Stomach (tissue), 9 donors: ENCODE measurements around the gene SEMA3D. TPM values are rescaled to one million over a fixed set of nuclear protein-coding genes. Genes with fewer than 3 reads are reported as not detected.

Source experiments
- DNase-seq, 2 donors: peaks; one replicate each; pipeline versions ENCODE4 v3.0.0 to v3.0.0-alpha.2; 2013 to 2019
- H3K27ac ChIP-seq, 5 donors: fragments of 200-600 bp in 4 of 5; sonication (generic) in 4 of 5; one replicate each; pipeline ENCODE4 v1.5.1; 2013 to 2019; ENCODE audit warnings: mild to moderate bottlenecking in 1 of 5, moderate library complexity in 1 of 5
- H3K27me3 ChIP-seq, 3 donors: fragments of 200-600 bp; sonication (generic); one replicate each; pipeline ENCODE4 v1.5.1; 2017 to 2019; ENCODE audit warnings: mixed run types in 1 of 3
- H3K36me3 ChIP-seq, 4 donors: fragments of 200-600 bp; sonication (generic); 1 replicate in 3 of 4; 2 replicates in 1 of 4; pipeline ENCODE4 v1.5.1; 2016 to 2019
- H3K4me1 ChIP-seq, 4 donors: fragments of 200-600 bp; sonication (generic); one replicate each; pipeline ENCODE4 v1.5.1; 2016 to 2019
- H3K4me3 ChIP-seq, 4 donors: fragments of 200-600 bp; sonication (generic) in 3 of 4; one replicate each; pipeline ENCODE4 v1.5.1; 2016 to 2019; ENCODE audit warnings: mild to moderate bottlenecking in 1 of 4
- H3K9me3 ChIP-seq, 4 donors: fragments of 200-600 bp; sonication (generic); one replicate each; pipeline ENCODE4 v1.5.1; 2016 to 2019
- CTCF ChIP-seq, 7 experiments: fragments of 450-650 bp in 4 of 7; fragments of 200-600 bp in 3 of 7; sonication (generic) in 3 of 7; IDR thresholded peaks; one replicate each; pipeline ENCODE4 v1.5.1; 2016 to 2019; ENCODE audit warnings: antibody characterized with exemption in 7 of 7, control low read depth in 2 of 7, mild to moderate bottlenecking in 1 of 7
- EP300 ChIP-seq: sonication (generic); formaldehyde crosslinking; IDR thresholded peaks from one replicate; pipeline ENCODE4 v1.6.1; 2017; ENCODE audit warnings: antibody characterized with exemption
- POLR2A ChIP-seq, 4 donors: fragments of 450-650 bp; IDR thresholded peaks; one replicate each; pipeline ENCODE4 v1.6.1; 2016; ENCODE audit warnings: antibody characterized with exemption in 4 of 4, control low read depth in 2 of 4, mild to moderate bottlenecking in 1 of 4, moderate library complexity in 1 of 4
- POLR2AphosphoS5 ChIP-seq, 3 donors: sonication (generic); formaldehyde crosslinking; IDR thresholded peaks; one replicate each; pipeline ENCODE4 v1.6.1; 2016; ENCODE audit warnings: antibody characterized with exemption in 3 of 3
- WGBS, 5 donors: extraction: QIAGEN DNeasy Blood & Tissue Kit in 3 of 5; methylation state at CpG; one replicate each; pipeline versions ENCODE4 v1.1.5 to v1.1.7; 2013 to 2018; 5-methylcytosine and 5-hydroxymethylcytosine counted together
- intact Hi-C: fragments of 100-400 bp; cut with DNase I; formaldehyde crosslinking; loops from one replicate; pipeline ENCODE4 v1.15.1; 2023; ENCODE audit warnings: low total_unique reads
- polyA plus RNA-seq, 3 donors: library from polyadenylated mRNA; stranded (reverse); fragments of 200-250 nt; gene quantifications; one replicate each; pipeline ENCODE4 v1.2.3, GENCODE V29; 2013
- total RNA-seq, 5 donors: library from RNA; depleted of rRNA; stranded (reverse); fragments of >200 nt; gene quantifications; one replicate each; pipeline versions ENCODE4 v1.1.0 to v1.2.3, GENCODE V29; 2014 to 2016
- donor health status: healthy with polysubstance abuse.
- donor health status: Bipolar disorder and iron deficiency.
- donor health status: healthy.

The SEMA3D gene
- total and polyA plus RNA-seq, 8 donors: 0.44 to 20.9 (median 2.6) TPM; not detected in 1

- TF ChIP-seq POLR2A (IDR thresholded peaks at IDR 0.05) (no peak), CTCF (IDR thresholded peaks at IDR 0.05) (no peak), EP300 (no peak), POLR2AphosphoS5 (IDR thresholded peaks at IDR 0.05) (no peak)
- intact Hi-C loops: no loop called here
- no peak overlapping the region for H3K27ac ChIP-seq
- WGBS, 5 donors: 61 to 83% (median 68%) methylated on average over 1 of the region's 1 CpG
- H3K4me1 ChIP-seq: no peaks in the 10 kb centered on the region
- no peaks in the 10 kb centered on the region for H3K36me3 ChIP-seq
- no peaks in the 10 kb centered on the region for H3K27me3 ChIP-seq
- no peak for DNase-seq
- no peak overlapping the region for H3K4me3 ChIP-seq
- H3K9me3 ChIP-seq: no peaks in the 10 kb centered on the region
These were observed 26.6 kb upstream of the SEMA3D start for GRCh38 chr7:85213500-85213899.

- intact Hi-C loops: no loop called here
These were observed 18.9 kb upstream of the SEMA3D start for GRCh38 chr7:85205754-85206153.

GRCh38 chr7:85204496-85204895 lies 17.6 kb upstream of the SEMA3D start:
- Histone ChIP-seq H3K9me3 (no peaks in the 10 kb centered on the region), H3K4me1 (no peaks in the 10 kb centered on the region), H3K27me3 (no peaks in the 10 kb centered on the region), H3K36me3 (no peaks in the 10 kb centered on the region), H3K4me3 (no peak overlapping the region), H3K27ac (no peak overlapping the region)
- DNase-seq: no peak
- 43 to 98% (median 69%) methylated on average over 2 of the region's 2 CpGs for WGBS, 5 donors
- TF ChIP-seq POLR2A (IDR thresholded peaks at IDR 0.05): no peak
- TF ChIP-seq CTCF (IDR thresholded peaks at IDR 0.05): no peak
- no peak for TF ChIP-seq EP300
- no peak for TF ChIP-seq POLR2AphosphoS5 (IDR thresholded peaks at IDR 0.05)
- intact Hi-C loops: no loop called here

More at GRCh38 chr7:85205754-85206153, 18.9 kb upstream of the SEMA3D start:
- DNase-seq: no peak
- H3K36me3 ChIP-seq: no peaks in the 10 kb centered on the region
- no peaks in the 10 kb centered on the region for H3K9me3 ChIP-seq
- TF ChIP-seq CTCF (IDR thresholded peaks at IDR 0.05): no peak
- TF ChIP-seq EP300: no peak
- TF ChIP-seq POLR2AphosphoS5 (IDR thresholded peaks at IDR 0.05): no peak
- no peak for TF ChIP-seq POLR2A (IDR thresholded peaks at IDR 0.05)
- 59 to 75% (median 73%) methylated on average over 2 of the region's 2 CpGs for WGBS, 5 donors
- H3K27ac ChIP-seq: no peak overlapping the region
- no peaks in the 10 kb centered on the region for H3K27me3 ChIP-seq
- no peak overlapping the region for H3K4me3 ChIP-seq
- no peaks in the 10 kb centered on the region for H3K4me1 ChIP-seq

GRCh38 chr7:85204061-85204460 lies 17.2 kb upstream of the SEMA3D start:
- no peak for DNase-seq
- intact Hi-C loops: no loop called here
- H3K36me3 ChIP-seq: no peaks in the 10 kb centered on the region
- H3K4me3 ChIP-seq: no peak overlapping the region
- no peaks in the 10 kb centered on the region for H3K9me3 ChIP-seq
- no peaks in the 10 kb centered on the region for H3K27me3 ChIP-seq
- H3K27ac ChIP-seq: no peak overlapping the region
- no peaks in the 10 kb centered on the region for H3K4me1 ChIP-seq
- TF ChIP-seq POLR2AphosphoS5 (IDR thresholded peaks at IDR 0.05): no peak
- TF ChIP-seq POLR2A (IDR thresholded peaks at IDR 0.05): no peak
- no peak for TF ChIP-seq CTCF (IDR thresholded peaks at IDR 0.05)
- TF ChIP-seq EP300: no peak
- WGBS, 5 donors: 77 to 88% (median 82%) methylated on average over 2 of the region's 2 CpGs
